22Rv1 (cell line): ENCODE measurements around the gene FBXO28.

ENCODE experiments used
- CTCF ChIP-seq: fragments of 450-650 bp; IDR thresholded peaks from 2 replicates; pipeline ENCODE4 v1.5.1; 2017; ENCODE audit warnings: mild to moderate bottlenecking
- ZFX ChIP-seq: fragments of 450-650 bp; IDR thresholded peaks from 2 replicates; pipeline ENCODE4 v1.6.1; 2017; ENCODE audit warnings: antibody characterized with exemption, borderline replicate concordance

GRCh38 chr1:224089583-224089982 lies 24.3 kb upstream of the FBXO28 start:
- TF ChIP-seq CTCF, result no peak
- no peak for TF ChIP-seq ZFX
